GM18861 (cell line): ENCODE measurements around the gene SP9.
"Not testable (repeated sequence)": the region's sequence is repeated elsewhere in the genome, so short reads cannot be mapped to it uniquely, and the experiment has no call there.

Source experiments
- ATAC-seq: cut with Tn5 transposase; IDR thresholded peaks from one replicate; pipeline ENCODE4 v1.9.1; 2021; ENCODE audit not compliant: unreplicated experiment

The SP9 gene

DNA sequence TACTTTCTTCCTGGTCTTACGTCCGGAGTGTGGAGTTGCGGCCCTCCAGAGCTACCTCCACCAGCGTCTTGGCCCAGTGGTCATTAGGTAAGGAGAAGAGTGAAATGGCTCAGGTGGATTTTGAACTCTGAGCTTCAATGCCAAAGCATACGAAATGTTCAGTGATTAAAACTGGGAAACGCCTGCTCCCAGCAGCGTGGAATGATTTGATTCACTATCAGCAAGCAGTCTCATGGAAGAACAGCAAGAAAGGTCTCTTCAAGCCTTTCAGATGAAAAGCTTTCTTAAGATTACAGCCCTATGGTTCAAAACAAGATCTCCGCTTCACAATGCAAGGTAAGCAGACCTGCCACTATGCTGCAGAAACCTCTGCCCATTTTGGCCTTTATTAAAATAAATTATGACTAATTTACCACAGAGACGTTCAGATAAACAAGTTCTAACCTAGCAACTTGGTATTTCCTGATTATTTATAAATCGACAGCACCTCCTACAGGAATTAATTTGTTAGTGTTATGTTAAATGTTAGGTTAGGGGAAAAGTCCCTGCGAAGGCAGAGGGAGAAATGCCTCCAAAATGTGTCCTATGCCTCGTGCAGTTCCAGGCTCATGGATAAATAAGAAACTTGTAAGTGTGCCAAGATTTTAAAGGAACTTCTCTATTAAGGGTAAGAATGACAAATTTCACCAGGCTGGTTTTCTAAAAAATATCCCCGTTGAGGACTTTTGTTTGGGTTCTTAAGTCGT, 10.1 kb downstream of the SP9 start:
- ATAC-seq, result no peak

DNA sequence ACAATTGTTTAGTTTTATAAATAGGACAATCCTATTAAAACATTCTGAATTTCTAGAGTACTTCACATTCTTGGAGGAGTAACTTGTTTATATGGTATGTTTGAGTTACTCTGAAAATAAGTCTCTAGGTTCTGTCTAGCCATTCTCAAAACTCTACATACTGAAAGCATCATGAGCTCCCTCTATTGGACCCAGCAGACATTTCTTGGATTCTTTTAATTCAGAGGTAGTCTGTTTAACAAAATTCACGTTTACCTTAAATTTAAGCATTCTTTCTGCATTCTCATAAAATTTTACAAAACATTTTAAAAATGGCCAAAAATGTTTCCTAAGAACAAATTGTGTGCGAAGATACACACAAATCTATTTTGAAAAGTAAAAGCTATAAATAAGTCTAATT, 15.3 kb downstream of the SP9 start:
- no peak for ATAC-seq

- ATAC-seq, result no peak
Observed at GRCh38 chr2:174350593-174351181, 15.9 kb downstream of the SP9 start.

DNA sequence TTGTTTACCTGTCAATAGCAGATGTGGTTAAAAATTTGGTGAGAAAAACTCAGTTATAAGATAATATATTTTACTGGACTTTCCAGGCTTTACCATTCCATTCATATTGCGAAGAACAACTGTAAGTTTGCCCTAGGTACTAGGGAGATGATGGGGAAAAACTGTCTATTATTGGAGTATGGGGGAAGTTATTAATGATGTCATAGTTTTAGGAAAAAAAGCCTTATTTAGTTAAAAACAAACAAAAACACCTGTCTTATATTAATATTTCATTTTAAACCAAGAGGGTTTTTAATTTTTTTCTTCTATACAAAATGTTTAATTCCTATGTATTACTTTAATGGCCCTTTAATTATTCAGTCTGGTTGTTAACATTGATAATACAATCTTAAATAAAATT, 18.2 kb downstream of the SP9 start:
- no peak for ATAC-seq

DNA sequence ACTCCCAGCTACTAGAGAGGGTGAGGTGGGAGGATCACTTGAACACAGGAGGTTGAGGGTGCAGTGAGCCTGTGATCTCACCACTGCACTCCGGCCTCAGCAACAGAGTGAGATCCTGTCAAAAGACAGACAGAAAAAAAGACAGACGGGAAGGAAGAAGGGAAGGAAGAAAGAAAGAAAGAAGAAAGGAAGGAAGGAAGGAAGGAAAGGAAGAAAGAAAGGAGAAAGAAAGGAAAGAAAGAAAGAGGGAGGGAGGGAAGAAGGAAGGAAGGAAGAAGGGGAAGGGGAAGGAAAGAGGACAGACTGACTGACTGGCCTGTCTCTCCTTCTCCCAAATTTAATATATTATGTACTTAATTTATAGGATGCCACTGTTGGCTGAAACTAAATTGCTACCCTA, 21.6 kb downstream of the SP9 start:
- ATAC-seq, result no peak

DNA sequence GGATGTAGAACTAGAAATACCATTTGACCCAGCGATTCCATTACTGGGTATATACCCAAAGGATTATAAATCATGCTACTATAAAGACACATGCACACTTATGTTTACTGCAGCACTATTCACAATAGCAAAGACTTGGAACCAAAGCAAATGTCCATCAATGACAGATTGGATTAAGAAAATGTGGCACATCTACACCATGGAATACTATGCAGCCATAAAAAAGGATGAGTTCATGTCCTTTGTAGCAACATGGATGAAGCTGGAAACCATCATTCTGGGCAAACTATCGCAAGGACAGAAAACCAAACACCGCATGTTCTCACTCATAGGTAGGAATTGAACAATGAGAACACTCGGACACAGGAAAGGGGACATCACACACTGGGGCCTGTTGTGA, 24.9 kb downstream of the SP9 start:
- not testable (repeated sequence) for ATAC-seq

DNA sequence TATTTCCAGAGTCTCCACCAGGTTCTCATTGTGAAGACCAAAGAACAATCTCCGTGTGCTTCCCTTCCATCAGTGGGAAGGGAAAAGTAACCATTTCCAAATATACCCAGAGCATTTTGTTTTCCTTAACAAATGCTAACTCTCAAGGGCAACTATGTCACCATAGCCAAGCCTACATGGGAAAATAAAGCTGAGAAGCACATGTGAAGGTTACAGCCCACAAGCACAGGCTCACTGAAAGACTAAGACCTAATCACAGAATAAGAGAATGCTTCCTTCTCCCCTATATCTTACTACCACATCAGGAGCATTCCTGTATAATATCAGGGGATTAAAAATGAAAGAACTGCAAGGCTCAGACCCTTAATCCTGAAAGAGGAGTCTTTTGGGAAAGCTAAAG, 28.2 kb downstream of the SP9 start:
- ATAC-seq, result no peak

GRCh38 chr2:174363492-174364225, 28.9 kb downstream of the SP9 start:
- ATAC-seq, result not testable (repeated sequence)

- no peak for ATAC-seq
Observed at GRCh38 chr2:174364628-174365027, 29.9 kb downstream of the SP9 start.

GRCh38 chr2:174365571-174365970, 30.8 kb downstream of the SP9 start:
- no peak for ATAC-seq

DNA sequence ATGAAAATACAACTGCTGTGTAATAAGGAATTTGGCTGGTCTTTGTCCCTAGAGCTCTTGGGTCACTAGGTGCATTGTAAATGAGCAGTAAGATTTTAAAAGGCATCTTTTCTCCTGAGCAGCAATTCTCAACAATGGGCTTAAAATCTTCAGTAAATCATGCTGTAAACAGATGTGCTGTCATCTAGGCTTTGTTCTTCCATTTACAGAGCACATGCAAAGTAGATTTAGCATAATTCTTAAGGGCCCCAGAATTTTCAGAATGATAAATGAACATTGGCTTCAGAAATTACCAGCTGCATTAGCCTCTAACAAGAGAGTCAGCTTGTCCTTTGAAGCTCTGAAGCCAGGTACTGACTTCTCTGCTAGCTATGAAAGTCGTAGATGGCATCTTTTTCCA, 33.9 kb downstream of the SP9 start:
- ATAC-seq, result no peak

- no peak for ATAC-seq
Observed at GRCh38 chr2:174376967-174377366, 42.2 kb downstream of the SP9 start.

DNA sequence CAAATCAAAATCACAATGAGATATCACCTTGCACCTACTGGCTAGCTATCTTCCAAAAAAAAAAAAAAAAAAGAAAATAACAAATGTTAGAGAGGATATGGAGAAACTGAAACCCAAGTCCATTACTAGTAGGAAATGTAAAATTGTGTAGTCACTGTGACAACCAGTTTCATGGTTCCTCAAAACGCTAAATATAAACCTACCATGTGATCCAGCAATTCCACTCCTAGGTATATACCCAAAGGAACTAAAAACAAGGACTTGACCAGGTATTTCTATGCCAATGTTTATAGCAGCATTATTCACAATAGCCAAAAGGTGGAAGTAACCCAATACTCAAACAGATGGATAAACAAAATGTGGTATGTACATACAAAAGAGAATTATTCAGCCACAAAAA, 49.0 kb downstream of the SP9 start:
- ATAC-seq, result no peak

GRCh38 chr2:174385201-174385600, 50.4 kb downstream of the SP9 start:
- no peak for ATAC-seq
